Anterior cingulate cortex (tissue), 58 donors: ENCODE results near the gene PEA15.
A peak's percentile ranks its signal among the peaks of the same experiment; 100 is the strongest.

ENCODE experiments used
- DNase-seq, 58 donors: peaks; one replicate each; lab custom pipeline; 2025; lab: John Stamatoyannopoulos, UW

Gene PEA15

DNA sequence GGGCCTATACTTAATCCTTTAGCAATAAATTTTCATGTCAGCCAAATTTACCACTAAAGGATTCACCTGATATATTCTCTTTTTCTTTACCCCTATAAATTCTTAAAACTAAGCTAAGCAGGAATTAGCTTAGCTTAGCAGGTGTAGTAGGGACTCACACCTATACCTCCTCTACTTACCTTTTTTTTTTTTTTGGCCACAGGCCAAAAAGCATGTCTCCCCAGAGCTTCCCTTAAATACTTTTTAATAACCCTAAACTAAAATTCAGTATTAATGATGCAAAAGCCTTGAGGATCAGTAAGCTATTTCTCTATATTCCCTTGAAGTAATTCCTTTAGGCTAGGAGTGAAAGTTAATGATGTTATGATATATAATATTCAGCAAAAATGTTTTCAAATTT, 23.2 kb downstream of the PEA15 start:
- no peak for DNase-seq

- no peak for DNase-seq
Measured at GRCh38 chr1:160232911-160233310, 27.7 kb downstream of the PEA15 start.

DNA sequence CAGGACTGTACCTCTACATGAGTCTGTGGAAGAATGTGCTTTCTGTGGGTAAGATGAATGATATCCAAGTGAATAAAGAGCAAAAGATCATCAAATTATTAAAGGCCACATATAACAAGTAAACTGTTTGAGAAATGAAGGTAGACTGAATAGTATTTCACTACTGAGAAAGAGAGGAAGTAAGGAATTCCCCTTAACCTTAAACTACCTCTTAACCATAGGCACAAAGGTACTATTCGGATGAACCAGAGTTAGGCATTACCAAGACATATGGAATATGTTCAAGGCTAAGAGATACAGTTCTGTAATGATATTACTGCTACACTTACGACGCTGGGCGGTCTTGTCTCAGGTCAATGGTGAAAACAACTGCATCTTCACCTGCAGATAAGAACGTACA, 31.6 kb downstream of the PEA15 start:
- no peak for DNase-seq

GRCh38 chr1:160237558-160237957, 32.4 kb downstream of the PEA15 start:
- no peak for DNase-seq

DNA sequence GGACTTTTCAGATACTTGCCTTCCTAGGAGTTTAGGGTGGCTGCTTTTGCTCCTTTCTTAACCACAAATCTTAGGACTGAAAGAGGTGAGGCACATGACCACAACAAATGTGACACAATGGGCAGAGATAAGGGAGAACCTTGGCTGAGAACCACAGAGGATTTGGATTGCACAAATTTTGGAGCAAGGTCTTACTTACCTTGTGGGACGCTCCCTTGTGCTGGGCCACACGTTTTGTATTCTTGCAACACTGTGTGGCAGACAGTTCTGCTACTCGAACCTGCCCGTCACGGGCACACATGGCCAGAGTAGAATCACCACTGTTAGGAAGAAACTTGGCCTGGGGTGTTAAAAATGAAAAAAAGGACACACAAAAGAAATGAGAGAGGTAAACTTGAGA, 33.2 kb downstream of the PEA15 start:
- DNase-seq: no peak

DNA sequence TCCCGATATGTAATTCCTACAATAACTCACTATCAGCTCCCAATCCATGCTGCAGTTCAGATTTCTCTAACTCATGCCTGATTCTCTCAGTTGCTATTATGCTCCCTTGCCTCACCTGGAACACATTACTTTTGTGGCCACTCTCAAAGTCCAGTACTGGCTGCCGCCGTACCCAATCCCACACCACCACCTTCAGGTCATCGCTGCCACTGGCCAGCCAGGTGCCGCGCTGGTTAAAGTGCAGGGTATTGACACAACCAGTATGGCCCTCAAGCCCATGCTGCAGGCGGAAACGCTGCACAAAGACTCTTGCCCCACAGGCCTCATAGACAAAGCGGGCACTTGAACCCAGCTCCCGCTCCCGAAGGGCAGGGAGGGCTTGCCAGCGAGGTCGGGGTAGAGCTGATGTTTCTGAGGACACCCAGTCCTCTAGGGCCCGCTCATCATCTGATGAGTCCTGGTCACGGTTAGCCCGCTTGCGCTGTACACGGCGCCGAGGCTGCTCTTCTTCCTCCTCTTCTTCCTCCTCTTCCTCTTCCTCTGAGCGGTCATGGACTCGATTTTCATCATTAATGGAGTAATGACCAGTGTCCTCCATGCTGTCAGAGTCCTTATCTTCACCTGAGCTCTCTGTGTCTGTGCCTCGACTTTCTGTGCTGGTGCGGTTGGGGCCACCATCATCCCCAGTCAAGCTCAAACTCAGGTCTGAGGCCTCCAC, 34.6 kb downstream of the PEA15 start:
- DNase-seq: no peak

- no peak for DNase-seq
Measured at GRCh38 chr1:160243767-160244166, 38.6 kb downstream of the PEA15 start.

DNA sequence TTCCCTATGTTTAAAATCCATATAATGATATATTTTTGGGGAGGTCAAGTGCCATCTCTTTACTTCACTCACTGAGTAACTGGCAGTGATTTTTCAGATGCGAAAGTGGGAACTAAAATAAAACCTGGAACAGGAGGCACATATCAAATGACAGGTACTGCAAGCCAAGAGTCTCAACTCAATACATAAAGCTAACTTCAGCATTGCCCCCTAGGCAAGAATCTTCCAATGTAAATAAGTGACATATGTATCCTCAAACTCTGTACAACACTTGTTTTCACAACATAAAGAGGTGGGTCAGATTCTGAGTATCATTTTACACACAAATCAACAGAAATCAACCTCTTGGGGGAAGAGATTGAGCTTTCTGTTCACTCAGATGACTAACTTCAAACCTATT, 39.0 kb downstream of the PEA15 start:
- no peak for DNase-seq

- DNase-seq: no peak
Measured at GRCh38 chr1:160245434-160245833, 40.2 kb downstream of the PEA15 start.

DNA sequence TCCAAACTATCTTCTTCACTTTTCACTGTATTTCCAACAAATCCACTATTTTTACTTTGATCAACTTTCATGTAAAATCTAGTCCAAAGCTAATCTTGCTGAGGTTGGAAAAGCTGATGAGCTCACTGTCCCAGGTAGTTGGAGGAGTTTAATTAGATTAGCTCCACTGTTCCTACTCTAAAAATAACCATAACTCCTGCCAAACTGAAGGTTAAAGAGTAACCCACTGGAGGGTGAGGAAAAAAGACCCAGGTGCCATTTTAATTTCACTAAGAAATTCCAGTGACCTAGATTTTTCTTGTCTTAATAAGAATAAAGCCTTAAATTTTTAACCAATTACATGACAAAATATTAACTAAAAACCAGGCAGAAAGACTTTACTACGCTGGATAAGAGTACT, 41.9 kb downstream of the PEA15 start:
- DNase-seq: no peak

GRCh38 chr1:160251011-160251410, 45.8 kb downstream of the PEA15 start:
- DNase-seq: peak in 1 of 58 donors; percentile 3

- DNase-seq: peak in 51 of 58 donors; percentile 1 to 89 (median 59)
Measured at GRCh38 chr1:160251687-160252526, 46.7 kb downstream of the PEA15 start.

DNA sequence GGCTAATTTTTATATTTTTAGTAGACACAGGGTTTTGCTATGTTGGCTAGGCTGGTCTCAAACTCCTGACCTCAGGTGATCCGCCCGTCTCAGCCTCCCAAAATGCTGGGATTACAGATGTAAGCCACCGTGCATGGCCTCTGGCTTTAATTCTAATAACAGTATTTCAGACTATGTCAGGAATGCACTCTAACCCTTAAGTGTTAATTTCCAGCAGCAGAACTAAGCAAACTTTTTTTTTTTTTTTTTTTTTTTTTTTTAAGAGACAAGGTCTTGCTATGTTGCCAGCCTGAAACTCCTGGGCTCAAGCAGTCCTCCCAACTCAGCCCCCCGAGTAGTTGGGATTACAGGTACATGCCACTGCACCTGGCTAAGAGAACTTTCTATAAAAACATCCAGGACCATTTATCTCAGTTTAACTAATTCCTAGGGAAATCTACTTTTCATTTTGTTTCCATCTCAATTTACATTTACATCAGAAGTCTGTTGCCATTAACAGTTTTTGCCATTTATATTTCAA, 50.7 kb downstream of the PEA15 start:
- DNase-seq: no peak

- no peak for DNase-seq
Measured at GRCh38 chr1:160256396-160257046, 51.3 kb downstream of the PEA15 start.

GRCh38 chr1:160257411-160258015, 52.3 kb downstream of the PEA15 start:
- peak in 3 of 58 donors; percentile 10 to 50 (median 14) for DNase-seq

DNA sequence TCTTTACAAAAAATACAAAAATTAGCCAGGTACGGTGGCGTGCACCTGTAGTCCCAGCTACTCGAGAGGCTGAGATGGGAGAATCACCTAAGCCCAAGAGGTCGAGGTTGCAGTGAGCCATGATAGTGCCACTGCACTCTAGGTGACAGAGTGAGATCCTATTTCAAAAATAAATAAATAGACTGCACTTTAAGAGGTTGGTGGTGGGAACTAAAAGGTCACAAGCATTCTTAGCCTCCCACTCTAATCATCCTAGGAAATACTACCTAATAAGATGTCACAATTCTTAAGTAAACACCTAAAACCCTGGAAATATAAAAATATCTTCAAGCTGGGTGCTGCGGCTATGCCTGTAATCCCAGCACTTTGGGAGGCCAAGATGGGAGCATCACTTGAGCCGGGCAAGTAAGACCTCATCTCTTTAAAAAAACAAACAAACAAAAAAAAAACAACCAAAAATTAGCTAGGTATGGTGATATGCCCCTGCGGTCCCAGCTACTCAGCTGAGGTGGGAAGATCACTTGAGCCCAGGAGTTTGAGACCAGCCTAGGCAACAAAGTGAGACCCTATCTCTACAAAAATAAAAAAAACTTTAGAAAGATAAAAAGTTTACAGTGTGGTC, 53.1 kb downstream of the PEA15 start:
- no peak for DNase-seq

GRCh38 chr1:160260406-160261382, 55.5 kb downstream of the PEA15 start:
- DNase-seq: peak in 1 of 58 donors; percentile 13

GRCh38 chr1:160261556-160261892, 56.3 kb downstream of the PEA15 start:
- DNase-seq: peak in 4 of 58 donors; percentile 46 to 66 (median 48)
